CD1c-positive myeloid dendritic cell (primary cell): ENCODE data around the gene DUSP9.

Experiments
- DNase-seq: peaks from one replicate; pipeline ENCODE4 v3.0.0-alpha.2; 2016; ENCODE audit errors: extremely low spot score

The DUSP9 gene

DNA sequence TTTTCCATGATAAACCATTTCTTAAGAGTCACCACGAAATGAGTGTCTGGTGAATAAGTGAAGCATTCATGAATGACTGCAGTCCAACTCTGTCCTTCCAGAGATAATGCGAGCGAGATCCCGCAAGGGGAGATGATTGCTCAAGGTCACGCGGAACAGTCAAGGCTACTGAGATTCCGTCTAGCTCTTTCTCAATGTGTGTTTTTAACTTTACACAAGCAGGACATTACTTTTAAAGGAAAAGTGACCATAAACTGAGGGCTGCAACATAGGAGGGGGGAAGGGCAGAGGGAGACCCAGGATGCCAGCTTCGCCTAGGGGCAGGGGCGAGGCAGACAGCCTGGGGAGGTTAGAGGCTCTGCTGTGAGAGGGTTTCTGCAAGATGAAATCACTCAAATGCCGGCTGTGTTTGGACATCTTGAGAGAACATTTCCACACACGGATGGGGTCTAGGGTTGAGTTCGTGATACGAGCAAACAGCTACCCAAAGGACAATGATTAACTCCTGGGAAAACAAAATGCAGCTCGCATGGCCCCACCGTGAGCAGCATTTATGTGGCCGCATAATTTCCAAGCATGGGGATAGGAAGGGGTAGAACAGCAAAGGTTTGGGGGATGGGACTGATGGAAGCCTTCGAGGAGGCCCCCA is 24.2 kb upstream of the DUSP9 start:
- DNase-seq = no peak

DNA sequence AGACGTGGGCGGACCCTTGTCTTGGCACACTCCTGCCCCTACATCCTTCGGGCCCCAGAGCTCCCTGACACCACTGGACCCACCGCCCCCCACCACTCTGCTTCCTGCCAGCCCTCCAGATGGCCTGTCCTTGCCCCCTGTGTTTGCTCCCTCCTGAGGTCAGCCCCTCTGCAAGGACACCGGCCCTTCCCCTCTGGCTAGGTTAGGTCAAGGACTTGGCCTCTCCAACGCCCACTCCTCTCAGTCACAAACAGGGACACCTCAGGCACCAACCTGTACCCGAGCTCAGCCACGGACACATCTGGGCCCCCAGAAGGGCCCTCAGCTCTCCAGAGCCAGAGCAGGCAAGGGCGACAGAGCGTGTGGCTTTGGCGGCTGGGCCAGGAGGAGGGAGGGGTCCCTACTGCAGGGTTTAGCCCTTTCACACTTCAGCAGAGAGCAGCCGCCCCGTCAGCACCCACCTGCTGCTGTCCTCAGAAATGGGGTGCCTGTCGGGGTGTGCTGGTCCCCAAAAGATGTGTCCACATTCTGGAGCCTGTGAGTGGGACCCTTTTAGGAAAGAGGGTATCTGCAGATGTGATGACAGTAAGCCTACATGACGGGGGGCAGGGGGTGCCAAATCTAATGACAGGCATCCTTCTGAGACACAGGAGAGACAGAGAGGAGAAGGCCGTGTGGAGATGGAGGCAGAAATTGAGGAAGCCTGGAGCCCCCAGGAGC is 23.5 kb upstream of the DUSP9 start:
- no peak for DNase-seq

DNA sequence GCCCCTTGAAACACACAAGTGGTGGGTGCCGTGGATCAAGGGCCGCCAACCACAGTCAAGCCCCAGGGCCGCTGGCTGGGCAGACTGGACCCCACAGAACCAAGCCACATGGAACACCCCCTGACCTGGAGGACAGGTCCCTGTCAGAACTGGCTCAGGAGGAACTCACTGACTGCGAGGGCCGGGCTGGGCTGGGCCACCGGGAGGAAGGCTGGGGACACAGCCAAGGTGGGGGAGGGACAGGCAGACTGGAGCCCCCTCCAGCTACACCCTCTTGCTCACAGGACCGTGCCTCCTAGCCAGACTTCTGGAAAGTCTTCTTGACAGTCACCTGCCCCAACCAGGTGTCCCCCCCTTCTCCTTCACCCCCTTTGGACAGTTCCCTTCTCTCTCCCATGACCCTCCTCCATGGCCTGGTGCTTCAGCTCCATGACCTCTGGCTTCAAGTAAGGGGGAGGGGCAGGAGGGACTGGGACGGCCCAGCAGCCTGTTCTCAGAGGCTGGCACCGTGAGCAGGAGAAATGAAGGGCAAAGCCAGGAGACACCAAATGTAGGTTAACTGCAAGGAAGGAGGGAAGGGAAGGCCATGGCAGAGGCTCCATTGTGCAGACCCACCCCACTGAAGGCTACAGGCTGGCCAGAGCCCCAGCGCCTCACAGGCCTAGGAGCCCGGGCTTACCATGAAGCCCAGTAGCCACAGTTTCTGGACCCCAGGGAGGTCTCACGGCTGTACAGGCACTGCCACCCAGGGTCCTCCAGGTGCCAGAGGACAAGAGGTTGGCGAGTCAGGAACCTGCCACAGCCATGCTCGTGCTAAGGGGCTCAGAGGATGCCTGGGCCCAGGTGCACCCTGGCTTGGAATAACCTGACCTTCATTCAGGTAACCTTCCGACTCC is 22.6 kb upstream of the DUSP9 start:
- DNase-seq = no peak

GRCh38 chrX:153625271-153626024 is 21.6 kb upstream of the DUSP9 start:
- DNase-seq = no peak

- no peak for DNase-seq
These were observed 20.9 kb upstream of the DUSP9 start for GRCh38 chrX:153626025-153626633.

DNA sequence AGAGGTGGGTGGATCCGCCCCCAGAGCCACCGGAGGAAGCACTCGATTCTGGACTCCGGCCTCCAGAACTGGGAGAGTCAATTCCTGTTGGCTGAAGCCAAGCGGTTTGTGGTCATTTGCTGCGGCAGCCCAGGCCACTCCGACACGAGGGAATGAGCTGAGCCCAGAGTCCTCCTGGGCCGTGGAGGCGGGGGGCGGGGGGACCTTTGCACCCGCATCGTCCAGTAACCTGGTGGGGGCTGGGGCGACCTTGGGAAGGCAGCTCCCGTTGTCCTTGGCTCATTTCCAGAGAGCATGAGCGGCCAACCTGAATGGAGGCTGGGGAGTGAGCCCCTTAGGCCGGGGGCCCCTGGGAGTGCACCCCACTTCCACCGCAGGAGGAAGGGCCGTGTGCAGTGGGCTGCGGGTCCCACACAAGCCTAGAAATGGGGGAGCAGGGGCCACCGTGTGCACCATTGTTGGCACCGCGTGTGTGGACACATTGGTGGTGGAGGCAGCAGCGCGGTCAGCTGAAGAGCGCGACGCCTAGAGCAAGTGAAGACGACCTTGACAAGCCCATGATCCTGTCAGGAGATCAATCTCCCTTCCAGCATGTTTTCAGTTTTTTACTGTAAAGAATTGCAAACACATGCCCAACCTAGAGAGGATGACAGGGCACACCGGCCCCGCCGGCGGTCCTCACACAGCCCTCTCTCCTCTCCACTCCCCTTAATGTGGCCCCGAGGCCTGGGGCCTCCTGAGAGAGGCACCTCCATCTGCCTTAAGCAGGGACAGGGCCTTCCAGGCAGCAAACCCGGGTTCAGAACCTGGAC is 19.9 kb upstream of the DUSP9 start:
- no peak for DNase-seq

- no peak for DNase-seq
These were observed 19.3 kb upstream of the DUSP9 start for GRCh38 chrX:153627675-153628111.

DNA sequence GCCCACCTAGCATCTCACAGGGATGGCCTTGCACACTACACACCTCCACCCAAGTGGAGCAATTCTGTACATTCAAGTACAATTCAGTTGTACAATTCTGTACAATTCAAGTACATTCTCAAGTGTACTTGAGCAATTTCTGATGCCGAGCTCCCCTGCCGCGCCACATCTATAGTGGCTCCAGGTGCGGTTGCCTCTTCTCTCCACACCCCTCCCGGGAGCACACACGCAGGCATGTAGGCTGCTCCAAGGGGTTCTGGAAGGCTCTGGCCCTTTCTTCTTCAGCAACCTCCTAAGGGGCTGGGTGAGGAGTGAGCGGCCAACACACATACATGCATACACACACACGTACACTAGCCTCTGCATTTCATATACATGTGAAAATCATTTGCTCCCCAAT is 18.9 kb upstream of the DUSP9 start:
- no peak for DNase-seq

DNA sequence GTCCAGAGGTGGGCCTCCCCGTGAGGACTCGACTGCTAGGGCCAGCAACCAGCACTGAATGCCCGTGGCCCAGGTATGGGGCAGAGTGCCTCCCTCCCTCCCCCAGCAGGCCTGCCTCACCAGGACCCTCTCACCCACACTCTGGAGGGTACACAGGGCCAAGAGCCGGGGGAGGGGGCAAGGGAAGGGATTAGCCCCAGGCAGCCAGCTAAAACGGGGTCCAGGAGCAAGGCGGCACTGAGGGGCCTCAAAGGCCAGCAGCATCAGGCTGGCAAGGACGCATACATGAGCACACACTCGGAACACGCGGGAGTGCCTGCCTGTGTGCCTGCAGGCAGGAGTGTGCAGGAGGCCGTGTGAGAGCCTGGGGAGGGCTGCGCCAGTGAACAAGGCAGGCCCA is 18.3 kb upstream of the DUSP9 start:
- no peak for DNase-seq

DNA sequence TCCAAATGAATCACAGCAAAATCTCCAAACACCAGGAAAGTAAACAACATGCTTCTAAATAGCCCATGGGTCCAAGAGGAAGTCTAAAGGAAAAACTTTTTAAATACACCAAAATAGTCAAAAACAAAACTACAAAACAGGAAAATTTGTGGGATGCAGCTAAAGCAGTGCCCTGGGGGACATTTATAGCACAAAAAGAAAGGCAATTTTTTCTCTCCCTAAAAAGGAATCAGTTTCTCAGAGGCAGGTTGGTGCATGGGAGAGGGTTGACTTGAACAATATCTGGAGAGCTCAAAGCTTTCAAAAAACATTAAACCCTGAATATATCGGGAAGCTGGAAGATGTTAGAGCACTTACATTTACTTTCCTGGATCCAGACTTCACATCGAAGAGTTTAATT is 15.7 kb upstream of the DUSP9 start:
- DNase-seq = no peak

DNA sequence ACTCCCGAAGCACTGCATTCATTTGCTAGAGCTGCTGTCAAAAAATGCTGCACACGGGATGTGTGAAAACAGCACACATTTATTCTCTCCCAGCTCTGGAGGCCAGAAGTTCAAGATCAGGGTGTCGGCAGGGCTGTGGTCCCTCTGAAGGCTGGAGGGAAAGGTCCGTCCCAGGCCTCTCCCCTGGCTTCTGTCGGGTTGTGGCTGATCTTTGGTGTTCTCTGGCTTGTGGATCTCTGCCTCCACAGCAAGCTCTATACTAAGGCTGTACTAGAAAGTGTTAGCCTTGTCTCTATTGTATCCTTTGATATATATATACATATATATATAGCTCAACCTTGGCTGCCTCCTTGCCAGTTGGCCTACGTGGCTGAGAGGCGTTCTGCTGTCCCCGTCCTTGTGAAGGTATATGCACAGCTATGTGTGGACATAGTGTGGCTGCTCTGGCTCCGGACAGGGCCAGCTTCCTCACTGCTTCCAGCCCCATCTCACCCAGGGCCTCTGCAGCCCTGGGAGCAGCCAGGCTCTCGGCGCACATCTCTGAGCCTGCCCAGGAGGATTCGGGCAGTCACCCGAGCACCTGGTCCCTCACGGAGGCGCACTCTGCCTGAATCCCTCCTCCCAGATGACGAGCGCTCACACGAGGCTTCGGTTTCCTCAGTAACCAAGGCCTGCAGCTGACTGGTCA is 15.0 kb upstream of the DUSP9 start:
- no peak for DNase-seq

GRCh38 chrX:153632595-153632946 is 14.4 kb upstream of the DUSP9 start:
- no peak for DNase-seq

DNA sequence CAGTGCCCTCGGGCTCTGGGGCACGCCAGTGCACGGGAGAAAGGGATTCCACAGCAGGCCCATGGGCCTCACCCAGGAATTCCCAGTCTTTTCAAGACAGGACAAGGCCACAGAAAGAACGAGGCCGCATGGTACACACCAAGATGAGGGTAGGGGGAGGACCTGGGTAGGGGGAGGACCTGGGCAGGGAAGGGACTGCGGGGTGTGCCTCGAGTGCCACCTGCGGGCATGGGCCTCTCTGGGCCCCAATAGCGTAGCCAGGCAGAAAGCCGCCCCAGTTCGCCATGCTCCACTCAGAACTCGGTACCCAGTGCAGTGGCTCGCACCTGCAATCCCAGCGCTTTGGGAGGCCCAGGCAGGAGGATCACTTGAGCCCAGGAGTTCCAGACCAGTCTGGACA is 14.0 kb upstream of the DUSP9 start:
- DNase-seq = no peak

DNA sequence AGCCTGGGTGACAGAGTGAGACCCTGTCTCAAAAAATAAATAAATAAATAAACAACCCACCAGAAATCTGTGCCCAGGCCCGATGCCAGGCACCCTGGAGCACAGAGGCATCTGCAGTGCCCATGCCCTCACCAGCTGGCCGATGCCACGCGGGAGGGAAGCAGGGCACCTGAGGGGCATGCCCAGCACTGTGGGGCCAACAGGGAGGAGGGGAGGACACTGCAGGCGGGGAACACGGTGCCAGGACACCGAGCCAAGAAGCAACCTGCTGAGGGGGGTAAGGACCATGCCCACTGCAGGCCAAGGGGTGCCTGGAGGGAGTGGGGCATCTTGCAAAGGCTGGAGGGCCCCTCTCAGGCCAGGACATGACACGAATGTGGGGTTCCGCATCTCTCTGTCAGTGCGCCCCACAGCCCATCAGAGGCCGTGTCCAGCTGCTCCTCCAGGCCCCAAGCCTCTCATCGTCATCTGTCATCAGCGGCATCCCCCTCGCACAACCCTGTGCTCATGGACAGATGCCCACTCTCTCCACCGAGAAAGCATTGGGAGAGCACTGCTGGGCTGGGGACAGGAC is 13.3 kb upstream of the DUSP9 start:
- no peak for DNase-seq

GRCh38 chrX:153634236-153634635 is 12.8 kb upstream of the DUSP9 start:
- no peak for DNase-seq

- DNase-seq = no peak
These were observed 12.2 kb upstream of the DUSP9 start for GRCh38 chrX:153634832-153635231.

- no peak for DNase-seq
These were observed 11.6 kb upstream of the DUSP9 start for GRCh38 chrX:153635388-153635787.

GRCh38 chrX:153635788-153636668 is 11.0 kb upstream of the DUSP9 start:
- DNase-seq = peak; percentile 47

DNA sequence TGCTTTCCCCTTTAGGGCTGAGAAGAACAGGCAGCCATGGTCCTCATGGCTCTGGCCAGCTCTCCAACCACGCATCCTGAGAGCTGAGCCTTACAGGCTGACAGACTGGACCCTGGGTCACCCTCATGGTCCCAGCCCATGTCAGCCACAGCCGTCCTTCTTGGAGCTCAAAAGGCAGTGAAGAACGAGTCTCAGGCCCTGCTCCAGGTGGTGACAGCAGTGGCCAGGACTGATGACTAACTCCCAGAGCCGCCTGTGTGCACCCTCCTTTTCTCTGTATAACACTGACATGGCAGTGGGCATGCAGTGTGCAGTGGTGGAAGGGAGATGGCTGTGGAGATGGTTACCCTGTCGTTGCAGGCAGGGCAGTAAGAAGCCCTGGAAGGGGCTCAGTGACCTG is 10.3 kb upstream of the DUSP9 start:
- DNase-seq = no peak
